Lung (tissue), 12 donors: Measurements from ENCODE around the gene CORO1C. TPM values are rescaled to one million over a fixed set of nuclear protein-coding genes. Genes with fewer than 3 reads are reported as not detected.

Experiments used
- ATAC-seq: fragments of 200-7000 bp; cut with Tn5 transposase; one replicate; pipeline ENCODE4 v1.9.1; 2020; ENCODE audit warnings: moderate number of reproducible peaks; ENCODE audit not compliant: insufficient read depth, low FRiP score
- DNase-seq, 3 donors: peaks; one replicate each; pipeline ENCODE4 v3.0.0-alpha.2; 2013 to 2017
- H3K27ac ChIP-seq, 2 donors: one replicate each; pipeline ENCODE4 v1.5.1; 2013; ENCODE audit warnings: mild to moderate bottlenecking in 2 of 2, moderate library complexity in 2 of 2, control low read depth in 1 of 2, inconsistent platforms in 1 of 2, low read depth in 1 of 2, low read length in 1 of 2
- H3K27me3 ChIP-seq, 3 donors: one replicate each; pipeline ENCODE4 v1.5.1; 2013; ENCODE audit warnings: low read length in 2 of 3; ENCODE audit not compliant: control insufficient read depth in 3 of 3, insufficient read depth in 3 of 3
- H3K36me3 ChIP-seq, 4 donors: one replicate each; pipeline ENCODE4 v1.5.1; 2013; ENCODE audit warnings: low read length in 4 of 4, mild to moderate bottlenecking in 1 of 4, moderate library complexity in 1 of 4; ENCODE audit not compliant: control insufficient read depth in 4 of 4, insufficient read depth in 4 of 4
- H3K4me1 ChIP-seq, 5 donors: one replicate each; pipeline ENCODE4 v1.5.1; 2013; ENCODE audit warnings: low read length in 5 of 5, mild to moderate bottlenecking in 2 of 5, moderate library complexity in 1 of 5; ENCODE audit not compliant: control insufficient read depth in 5 of 5, insufficient read depth in 5 of 5
- H3K4me3 ChIP-seq: one replicate; pipeline ENCODE4 v1.5.1; 2013; ENCODE audit warnings: mild to moderate bottlenecking, control low read depth, moderate library complexity
- H3K9ac ChIP-seq, 2 donors: one replicate each; pipeline ENCODE4 v1.5.1; 2013; ENCODE audit warnings: low read length in 2 of 2, control low read depth in 1 of 2; ENCODE audit not compliant: insufficient read depth in 1 of 2
- H3K9me3 ChIP-seq, 4 donors: one replicate each; pipeline ENCODE4 v1.5.1; 2013; ENCODE audit warnings: low read length in 3 of 4, mild to moderate bottlenecking in 1 of 4, moderate library complexity in 1 of 4; ENCODE audit not compliant: control insufficient read depth in 4 of 4, insufficient read depth in 3 of 4
- CTCF ChIP-seq: IDR thresholded peaks from 2 replicates; pipeline ENCODE4 v1.5.1; 2012; ENCODE audit warnings: mild to moderate bottlenecking; ENCODE audit errors: control extremely low read depth, extremely low read depth
- WGBS, 2 donors: extraction: QIAGEN DNeasy Blood & Tissue Kit; methylation state at CpG; one replicate each; pipeline ENCODE4 v1.1.7; 2013; 5-methylcytosine and 5-hydroxymethylcytosine counted together
- polyA plus RNA-seq, 2 donors: library from polyadenylated mRNA; stranded (reverse); fragments of 200-250 nt; gene quantifications; one replicate each; pipeline ENCODE4 v1.2.1, GENCODE V29; 2013
- total RNA-seq, 2 donors: library from RNA; depleted of rRNA in 1 of 2; stranded (reverse); fragments of >200 nt in 1 of 2; gene quantifications; one replicate each; pipeline ENCODE4 v1.2.1, GENCODE V29; 2014 to 2021
- donor health status: control.
- donor health status: control.
- donor health status: Bipolar disorder and iron deficiency.
- donor health status: healthy.
- donor health status: DM: yes; HTN: yes; CAD: no.

Gene CORO1C
- total and polyA plus RNA-seq, 4 donors = 36.4 to 227 (median 105) TPM

GRCh38 chr12:108696111-108696995, 35.0 kb downstream of the CORO1C start:
- H3K27ac ChIP-seq = peak overlapping the region; percentile 40 to 80
- TF ChIP-seq CTCF = no peak
- DNase-seq (peak; percentile 49 to 86 (median 75)), ATAC-seq (no peak)
- H3K9me3 ChIP-seq = no peaks in the 10 kb centered on the region
- H3K4me1 ChIP-seq = peaks cover 10 to 39% (median 29%) of the 10 kb centered on the region in 5 donors
- no peaks in the 10 kb centered on the region for H3K27me3 ChIP-seq
- WGBS, 2 donors = 29 to 39% methylated on average over 9 of the region's 9 CpGs
- peak overlapping the region in 1 of 2 donors; percentile 70 for H3K9ac ChIP-seq
- peaks cover 0 to 13% (median 11%) of the 10 kb centered on the region in 4 donors for H3K36me3 ChIP-seq
- H3K4me3 ChIP-seq = no peak overlapping the region

GRCh38 chr12:108694812-108695278, 36.5 kb downstream of the CORO1C start:
- Histone ChIP-seq H3K36me3 (peaks cover 0 to 13% (median 9%) of the 10 kb centered on the region in 4 donors), H3K9me3 (no peaks in the 10 kb centered on the region), H3K4me3 (no peak overlapping the region), H3K27ac (peak overlapping the region; percentile 8 to 74), H3K9ac (no peak overlapping the region), H3K27me3 (no peaks in the 10 kb centered on the region), H3K4me1 (peaks cover 17 to 44% (median 36%) of the 10 kb centered on the region in 5 donors)
- ATAC-seq (no peak), DNase-seq (no peak)
- WGBS, 2 donors = 83 to 95% methylated on average over 2 of the region's 2 CpGs
- TF ChIP-seq CTCF = no peak

- no peaks in the 10 kb centered on the region for H3K9me3 ChIP-seq
- no peak overlapping the region for H3K4me3 ChIP-seq
- H3K27me3 ChIP-seq = no peaks in the 10 kb centered on the region
- peak overlapping the region in 1 of 2 donors; percentile 98 for H3K27ac ChIP-seq
- TF ChIP-seq CTCF = no peak
- H3K9ac ChIP-seq = no peak overlapping the region
- peaks cover 17 to 52% (median 34%) of the 10 kb centered on the region in 5 donors for H3K4me1 ChIP-seq
- peaks cover 0 to 6% (median 4%) of the 10 kb centered on the region in 4 donors for H3K36me3 ChIP-seq
- 84 to 97% methylated on average over 6 of the region's 6 CpGs for WGBS, 2 donors
- DNase-seq = no peak
- no peak for ATAC-seq
Observed at GRCh38 chr12:108693751-108694150, 37.6 kb downstream of the CORO1C start.
